HG02885 (cell line): ENCODE data around the gene ABCG1.

Experiments used
- ATAC-seq: cut with Tn5 transposase; IDR thresholded peaks from one replicate; pipeline ENCODE4 v1.9.1; 2021; ENCODE audit warnings: mild to moderate bottlenecking; ENCODE audit not compliant: unreplicated experiment, poor library complexity

Gene ABCG1

DNA sequence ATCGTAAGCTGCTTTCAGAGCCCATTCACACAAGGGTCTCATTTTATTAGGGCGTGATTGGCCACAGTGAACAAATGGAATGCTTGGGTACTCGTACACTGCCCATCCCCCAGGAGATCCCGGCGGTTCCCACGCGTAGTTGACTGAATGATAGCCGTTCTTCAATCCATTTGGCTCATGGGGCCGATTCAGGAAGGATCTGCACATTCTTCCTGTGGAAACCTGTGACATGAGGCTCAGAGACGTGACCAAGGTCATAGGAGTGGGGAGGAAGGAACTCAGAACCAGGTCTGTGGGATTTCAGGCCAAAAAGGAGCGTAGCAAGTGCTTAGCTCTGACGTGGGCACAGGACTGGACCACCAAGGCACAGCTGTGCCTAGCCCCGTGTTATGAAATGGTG lies 11.7 kb downstream of the ABCG1 start:
- ATAC-seq: no peak

- ATAC-seq: no peak
These were observed 12.8 kb downstream of the ABCG1 start for GRCh38 chr21:42231756-42232155.

- no peak for ATAC-seq
These were observed 13.4 kb downstream of the ABCG1 start for GRCh38 chr21:42232176-42232825.

GRCh38 chr21:42233067-42233961 lies 14.4 kb downstream of the ABCG1 start:
- ATAC-seq: peak; percentile 49

DNA sequence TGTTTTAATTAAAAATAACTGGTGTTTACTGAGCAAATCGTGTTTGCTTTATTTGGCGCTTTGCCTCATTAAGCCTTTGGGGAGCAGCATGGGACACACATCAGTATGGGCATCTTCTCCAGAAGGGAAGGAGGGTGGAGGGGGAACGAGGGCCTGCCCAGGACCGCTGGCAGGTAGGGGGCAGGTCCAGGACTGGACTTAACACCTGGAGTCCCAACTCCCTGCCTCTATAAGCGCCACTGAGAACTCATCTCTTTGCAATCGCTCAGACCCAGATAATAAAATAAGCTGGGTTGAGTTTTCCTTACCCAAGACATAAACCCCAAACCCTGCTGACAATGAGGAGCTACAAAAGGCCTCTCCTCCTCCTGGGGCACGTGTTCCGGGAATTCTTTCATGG lies 15.1 kb downstream of the ABCG1 start:
- ATAC-seq: no peak

DNA sequence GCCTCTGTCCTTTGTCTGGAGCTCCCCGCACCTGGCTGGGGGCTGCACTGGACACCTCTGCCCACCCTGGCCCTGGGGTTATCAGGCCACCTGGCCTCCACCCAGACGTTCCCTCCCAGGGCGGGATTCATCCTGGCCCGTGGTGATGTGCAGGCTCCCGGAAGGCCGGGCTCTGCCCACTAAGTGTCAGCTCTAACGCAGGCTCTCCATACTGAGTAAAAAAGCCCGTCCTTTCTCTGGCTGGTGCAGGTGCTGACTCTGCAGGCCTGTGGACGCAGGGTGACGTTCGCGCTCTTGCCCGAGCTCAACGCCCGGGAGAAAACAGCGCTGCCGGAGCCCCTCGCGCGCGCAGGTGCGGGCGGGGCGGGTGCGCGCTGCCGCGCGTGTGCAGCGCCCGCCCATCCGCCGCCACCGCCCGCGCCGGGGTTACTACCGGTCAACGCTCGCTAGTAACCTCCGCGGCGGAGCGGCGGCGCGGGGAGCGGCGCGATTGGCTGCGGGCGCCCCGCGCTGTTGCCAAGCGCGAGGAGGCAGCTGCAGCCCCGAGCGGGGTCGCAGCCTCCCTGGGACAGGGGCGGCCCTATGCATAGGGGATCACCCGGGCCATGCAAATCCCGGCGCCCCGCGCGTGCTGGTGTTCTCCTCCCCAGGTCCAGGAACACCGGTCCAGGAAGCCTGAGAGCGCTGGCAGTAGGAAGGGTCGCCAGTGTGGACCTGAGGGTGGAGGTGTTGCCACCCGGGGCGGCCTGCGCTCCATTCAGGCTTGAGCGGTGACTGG lies 15.7 kb downstream of the ABCG1 start:
- peak; percentile 52 for ATAC-seq

DNA sequence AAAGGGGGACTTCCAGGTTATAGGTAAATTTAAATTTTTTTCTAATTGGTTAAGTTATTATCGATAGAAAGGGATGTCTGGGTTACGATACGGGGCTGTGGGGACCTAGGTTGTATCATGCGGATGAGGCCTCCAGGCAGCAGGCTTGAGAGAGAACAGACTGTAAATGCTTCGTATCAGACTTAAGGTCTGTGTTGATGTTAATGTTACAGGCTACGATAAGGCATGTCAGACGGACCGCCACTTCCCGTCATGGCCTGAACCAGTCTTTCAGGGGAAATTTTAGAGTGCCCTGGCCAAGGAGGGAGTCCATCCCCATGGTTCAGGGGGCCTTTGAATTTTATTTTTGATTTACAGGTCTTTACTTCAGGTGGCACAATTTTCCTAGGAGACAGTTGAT lies 16.7 kb downstream of the ABCG1 start:
- no peak for ATAC-seq

DNA sequence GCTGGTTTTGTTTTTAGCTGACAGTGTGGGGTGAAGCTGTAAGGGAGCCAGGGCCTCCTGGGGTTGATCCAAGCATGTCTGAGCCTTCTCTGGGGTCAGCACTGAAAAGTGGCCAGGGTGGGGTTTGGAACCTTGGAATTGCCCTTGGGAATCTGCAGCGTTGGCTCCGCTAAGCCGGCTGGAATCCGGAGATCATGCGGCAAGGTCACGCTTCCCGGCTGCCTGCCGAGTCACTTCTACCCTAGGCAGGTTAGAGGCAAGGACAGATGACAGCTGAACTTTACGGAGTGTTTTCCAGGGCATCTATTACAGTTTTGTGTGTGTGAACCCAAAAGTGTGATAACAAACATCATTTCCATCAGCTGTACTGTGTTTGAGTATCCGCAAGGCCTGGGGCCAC lies 17.1 kb downstream of the ABCG1 start:
- no peak for ATAC-seq

DNA sequence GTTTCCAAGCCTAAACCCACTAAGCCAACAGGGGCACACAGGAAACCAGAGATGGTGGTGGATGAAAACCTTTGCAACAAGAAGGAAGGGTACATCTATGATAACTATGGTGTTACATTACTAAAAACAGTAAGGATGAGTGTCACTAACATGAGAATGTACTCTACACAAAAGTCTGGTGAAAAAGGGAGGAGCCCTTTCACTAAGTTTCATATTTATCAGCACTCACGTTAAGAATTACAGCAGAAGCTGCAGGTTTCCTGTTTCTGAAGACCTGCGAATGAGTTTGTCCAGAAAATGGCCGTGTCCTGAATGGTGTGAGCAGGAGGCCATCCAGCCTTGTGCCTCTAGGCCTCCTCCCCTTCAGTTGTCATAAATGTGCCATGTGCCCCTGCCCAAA lies 17.8 kb downstream of the ABCG1 start:
- no peak for ATAC-seq

DNA sequence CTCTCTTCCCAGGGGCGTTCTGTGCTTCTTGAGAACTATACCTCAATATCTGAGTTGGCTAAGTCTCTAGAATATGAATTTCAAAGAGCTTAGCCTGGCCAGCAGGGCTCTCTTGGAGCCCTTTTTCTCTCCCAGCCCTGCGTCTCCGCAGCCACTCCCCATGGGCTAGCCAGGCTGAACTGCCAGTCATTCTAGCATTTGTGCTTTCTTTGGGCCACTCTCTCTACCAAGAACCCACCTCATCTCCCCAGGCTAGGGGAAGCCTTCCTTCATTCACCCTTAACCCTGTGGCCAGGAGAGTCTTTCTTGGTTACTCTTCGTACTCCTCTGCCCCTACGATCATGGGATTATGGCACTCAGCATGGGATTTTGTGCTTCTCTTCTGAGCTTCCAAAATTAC lies 18.2 kb downstream of the ABCG1 start:
- no peak for ATAC-seq

DNA sequence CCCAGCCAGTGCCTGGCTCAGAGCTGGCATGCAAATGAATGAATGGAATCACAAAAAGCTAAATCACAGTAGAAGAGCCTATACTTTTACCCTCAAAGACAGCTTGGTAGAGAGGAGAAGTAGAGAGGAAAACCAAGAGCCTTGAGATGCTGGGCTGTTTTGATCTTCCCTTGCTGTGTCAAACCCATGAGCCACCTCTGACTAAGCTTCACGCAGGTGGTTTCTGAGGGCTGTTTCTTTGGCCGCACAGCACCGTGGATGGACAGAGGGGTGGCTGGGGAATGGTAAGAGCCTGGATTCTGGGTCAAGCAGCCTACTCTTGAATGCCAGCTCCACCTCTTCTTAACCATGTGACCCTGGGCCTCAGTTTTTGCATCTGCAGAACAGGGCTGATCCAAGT lies 18.6 kb downstream of the ABCG1 start:
- no peak for ATAC-seq

DNA sequence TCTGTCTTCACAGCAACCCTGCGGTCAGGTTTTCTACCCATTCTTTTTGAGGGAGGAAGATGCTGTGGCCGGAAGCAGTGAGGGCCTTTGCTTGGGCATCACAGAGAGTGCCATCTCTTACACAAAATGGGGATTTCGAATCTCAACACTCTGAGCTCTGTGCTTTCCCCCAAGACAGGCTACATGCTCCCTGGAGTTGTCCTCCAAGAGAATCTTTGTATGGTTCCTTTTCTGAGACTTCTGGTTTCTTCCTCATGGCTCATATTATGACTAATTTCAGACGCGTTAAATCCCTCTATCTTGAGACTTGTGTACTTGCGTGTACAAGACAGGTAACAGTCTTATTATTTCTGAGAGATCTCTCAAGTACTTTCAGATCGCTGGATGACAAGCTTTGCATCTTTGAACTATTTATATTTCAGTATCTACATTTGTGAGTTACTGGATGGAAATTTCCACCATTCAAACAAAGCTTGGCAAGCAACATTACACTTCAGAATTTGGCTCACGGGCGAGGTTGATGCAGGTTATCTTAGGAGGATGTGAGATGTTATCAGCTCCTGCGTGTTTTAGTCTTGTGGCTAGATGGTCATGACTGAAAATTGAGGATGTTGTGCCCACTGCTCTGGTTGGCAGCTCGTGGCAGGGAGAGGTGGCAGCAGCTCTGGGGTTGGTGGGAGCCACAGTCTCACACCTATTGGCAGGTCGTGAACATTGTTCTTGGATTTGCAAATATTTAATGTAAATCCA lies 19.4 kb downstream of the ABCG1 start:
- ATAC-seq: no peak

DNA sequence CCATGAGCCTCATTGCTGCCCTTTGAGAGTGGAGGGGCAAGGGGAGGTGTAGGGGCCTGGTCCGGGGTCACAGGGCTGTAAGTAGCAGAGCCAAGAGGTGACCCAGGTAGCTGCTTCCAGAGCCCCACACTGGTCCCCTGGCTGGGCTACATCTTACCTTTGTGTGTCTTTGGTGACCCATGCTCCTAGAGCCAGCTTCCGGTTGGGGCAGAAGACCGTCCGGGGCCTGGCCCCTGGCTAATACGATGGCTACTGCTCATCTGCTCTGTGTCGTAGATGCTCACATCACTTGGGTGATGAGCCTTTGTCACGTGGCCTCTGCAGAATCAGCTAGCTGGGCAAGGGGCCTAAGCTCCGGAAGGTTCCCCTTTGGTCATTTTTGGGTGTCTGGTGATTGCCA lies 20.6 kb downstream of the ABCG1 start:
- ATAC-seq: no peak

DNA sequence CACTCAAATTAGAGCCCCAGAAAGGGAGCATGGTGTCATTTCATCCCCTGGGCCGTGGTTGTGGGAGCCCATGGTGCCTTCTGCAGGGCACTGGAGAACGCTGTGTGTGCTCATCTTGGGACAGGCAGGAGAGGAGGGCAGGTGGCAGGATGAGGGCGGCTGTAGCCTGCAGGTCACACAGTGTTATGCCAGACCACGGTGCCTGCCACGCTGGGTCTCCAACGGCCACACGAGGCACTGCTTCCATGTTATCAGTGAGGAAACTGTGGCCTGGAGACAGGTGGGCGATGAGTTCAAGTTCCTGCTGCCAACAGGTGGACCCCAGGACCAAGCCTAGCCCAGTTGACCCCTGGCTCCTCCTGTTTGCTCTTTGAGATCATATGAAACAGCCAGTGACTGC lies 21.0 kb downstream of the ABCG1 start:
- ATAC-seq: no peak

DNA sequence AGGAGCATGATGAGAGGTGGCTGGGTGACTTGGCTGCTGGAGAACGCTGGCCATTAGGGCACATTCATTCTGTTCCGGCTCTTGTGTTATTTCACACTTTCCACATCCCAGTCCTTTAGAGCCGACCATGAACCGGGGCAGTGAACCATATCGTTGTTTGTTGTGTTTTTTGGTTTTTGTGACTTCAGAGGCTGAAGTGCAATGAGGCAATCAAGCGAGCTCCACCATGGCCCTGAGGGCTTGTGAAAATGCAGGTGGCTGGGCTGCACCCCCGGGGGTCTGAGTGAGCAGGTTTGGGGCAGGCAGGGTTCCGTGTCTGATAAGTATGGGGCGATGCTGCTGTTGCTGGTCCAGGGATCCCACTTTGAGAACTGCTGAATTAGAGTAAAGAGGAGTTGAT lies 23.7 kb downstream of the ABCG1 start:
- ATAC-seq: no peak

GRCh38 chr21:42243026-42243425 lies 24.1 kb downstream of the ABCG1 start:
- ATAC-seq: no peak

DNA sequence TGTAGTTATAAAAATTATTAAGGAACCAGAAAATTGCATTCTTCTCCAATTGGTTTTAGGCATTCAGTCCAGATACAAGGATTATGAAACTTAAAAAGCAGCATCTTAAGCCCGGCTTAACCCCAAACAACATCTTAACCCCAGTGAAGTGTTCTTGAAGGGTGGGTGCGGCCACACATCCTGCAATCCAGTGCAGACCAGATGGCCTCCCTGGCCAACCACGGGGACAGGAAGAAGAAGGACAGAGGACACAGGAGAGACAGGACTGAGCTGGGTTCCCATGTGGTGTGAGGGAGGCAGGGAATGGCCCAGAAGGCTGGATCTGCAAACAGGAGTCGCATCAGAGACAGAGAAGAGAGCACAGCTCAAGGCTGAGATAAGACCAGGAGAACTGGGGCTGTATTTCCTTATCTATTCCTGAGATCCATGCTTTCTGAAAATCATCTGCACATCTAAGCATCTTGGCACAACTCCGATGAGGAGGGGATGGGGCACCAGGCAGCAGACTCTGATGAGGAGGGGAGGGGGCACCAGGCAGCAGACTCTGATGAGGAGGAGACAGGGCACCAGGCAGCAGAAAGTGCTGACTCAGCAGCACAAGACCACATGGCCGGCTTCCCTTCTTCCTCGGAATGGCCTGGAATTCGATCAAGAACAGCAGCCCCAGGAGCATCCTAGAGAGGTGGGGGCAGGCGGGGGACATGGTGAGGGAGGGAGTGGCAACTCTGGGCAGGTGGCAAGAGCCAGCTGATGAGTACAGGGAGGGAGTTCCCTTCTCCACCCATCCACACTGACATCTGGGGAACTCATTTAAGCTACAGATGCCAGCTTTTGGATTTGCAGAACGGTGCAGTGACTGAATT lies 26.6 kb downstream of the ABCG1 start:
- no peak for ATAC-seq

DNA sequence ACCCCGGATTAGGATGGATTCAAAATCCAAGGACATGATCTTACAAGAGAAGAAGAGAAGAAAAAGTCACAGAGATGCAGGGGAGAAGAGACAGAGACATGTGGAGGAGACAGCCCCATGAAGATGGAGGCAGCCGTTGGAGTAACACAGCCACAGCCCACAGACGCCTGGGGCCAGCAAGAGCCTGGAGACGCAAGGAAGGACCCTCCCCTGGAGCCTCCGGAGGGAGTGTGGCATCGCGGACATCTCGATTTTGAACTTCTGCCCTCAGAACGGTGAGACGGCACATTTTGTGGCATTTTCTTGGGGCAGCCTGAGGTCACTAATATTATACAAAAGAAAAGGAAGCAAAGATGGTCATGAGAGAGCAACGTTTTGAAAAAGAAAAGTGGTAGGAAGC lies 28.8 kb downstream of the ABCG1 start:
- ATAC-seq: no peak

GRCh38 chr21:42248241-42248640 lies 29.3 kb downstream of the ABCG1 start:
- no peak for ATAC-seq
